Measurements from ENCODE around the gene SCTR. TPM values are rescaled to one million over a fixed set of nuclear protein-coding genes. Genes with fewer than 3 reads are reported as not detected.

SCTR gene
- total RNA-seq, 1 donor from 2014 or later: not detected

DNA sequence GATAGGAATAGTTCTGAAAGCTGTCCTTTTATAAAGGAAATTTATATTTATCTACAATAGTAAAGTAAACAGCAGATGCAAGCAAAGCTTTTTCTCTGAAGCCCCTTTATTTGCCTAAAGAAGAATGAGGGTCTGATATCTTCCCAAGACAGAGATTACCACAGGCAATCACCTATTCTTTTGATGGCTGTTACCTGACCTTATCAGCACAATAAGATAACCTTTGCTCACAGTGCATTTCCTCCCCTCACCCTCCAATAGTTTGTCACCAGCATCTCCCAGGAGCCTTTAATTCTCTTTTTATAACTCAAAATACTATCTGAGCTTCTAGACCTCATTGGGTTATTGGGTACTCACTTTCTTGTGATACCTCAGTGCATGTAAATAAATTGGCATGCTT is 13.5 kb upstream of the SCTR start:
- Mint-ChIP-seq H3K4me1 (ENCODE audit: unreplicated experiment) (no peaks in the 10 kb centered on the region), H3K4me3 (ENCODE audit: unreplicated experiment) (no peak overlapping the region)
- DNase-seq (ENCODE audit: extremely low spot score, unreplicated experiment): no peak

DNA sequence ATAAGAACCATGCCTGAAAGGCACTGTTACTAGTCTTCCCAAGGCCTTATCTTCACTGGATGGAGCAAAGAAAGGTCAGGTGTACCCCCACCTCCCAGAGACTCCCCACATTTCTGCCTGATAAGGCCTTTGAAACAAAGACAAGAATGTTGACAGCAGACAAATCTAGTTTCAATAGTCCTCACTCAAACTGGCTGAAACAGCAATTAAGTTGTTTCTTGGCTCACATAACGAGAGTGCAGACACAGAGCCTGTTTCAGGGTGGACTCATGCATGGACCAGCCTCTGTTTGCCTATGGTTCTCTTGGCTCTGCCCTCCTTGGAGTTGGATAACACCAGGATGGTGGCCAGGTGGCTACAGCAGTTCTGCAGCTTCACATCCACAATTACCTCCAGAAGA is 12.4 kb upstream of the SCTR start:
- Mint-ChIP-seq H3K36me3 (ENCODE audit: unreplicated experiment) (no peaks in the 10 kb centered on the region), H3K27me3 (ENCODE audit: unreplicated experiment) (peaks cover 9% of the 10 kb centered on the region), H3K9me3 (ENCODE audit: unreplicated experiment) (peaks cover 18% of the 10 kb centered on the region), H3K4me3 (ENCODE audit: unreplicated experiment) (no peak overlapping the region), H3K4me1 (ENCODE audit: unreplicated experiment) (no peaks in the 10 kb centered on the region), H3K27ac (ENCODE audit: unreplicated experiment) (no peak overlapping the region)
- DNase-seq (ENCODE audit: extremely low spot score, unreplicated experiment): no peak
- TF ChIP-seq, protein P1, sequence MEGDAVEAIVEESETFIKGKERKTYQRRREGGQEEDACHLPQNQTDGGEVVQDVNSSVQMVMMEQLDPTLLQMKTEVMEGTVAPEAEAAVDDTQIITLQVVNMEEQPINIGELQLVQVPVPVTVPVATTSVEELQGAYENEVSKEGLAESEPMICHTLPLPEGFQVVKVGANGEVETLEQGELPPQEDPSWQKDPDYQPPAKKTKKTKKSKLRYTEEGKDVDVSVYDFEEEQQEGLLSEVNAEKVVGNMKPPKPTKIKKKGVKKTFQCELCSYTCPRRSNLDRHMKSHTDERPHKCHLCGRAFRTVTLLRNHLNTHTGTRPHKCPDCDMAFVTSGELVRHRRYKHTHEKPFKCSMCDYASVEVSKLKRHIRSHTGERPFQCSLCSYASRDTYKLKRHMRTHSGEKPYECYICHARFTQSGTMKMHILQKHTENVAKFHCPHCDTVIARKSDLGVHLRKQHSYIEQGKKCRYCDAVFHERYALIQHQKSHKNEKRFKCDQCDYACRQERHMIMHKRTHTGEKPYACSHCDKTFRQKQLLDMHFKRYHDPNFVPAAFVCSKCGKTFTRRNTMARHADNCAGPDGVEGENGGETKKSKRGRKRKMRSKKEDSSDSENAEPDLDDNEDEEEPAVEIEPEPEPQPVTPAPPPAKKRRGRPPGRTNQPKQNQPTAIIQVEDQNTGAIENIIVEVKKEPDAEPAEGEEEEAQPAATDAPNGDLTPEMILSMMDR (IDR thresholded peaks at IDR 0.05): no peak

More for the DNA sequence above, 13.5 kb upstream of the SCTR start:
- TF ChIP-seq, protein P1 (IDR thresholded peaks at IDR 0.05): no peak
- no peak overlapping the region for H3K27ac Mint-ChIP-seq (ENCODE audit: unreplicated experiment)
- peaks cover 18% of the 10 kb centered on the region for H3K9me3 Mint-ChIP-seq (ENCODE audit: unreplicated experiment)
- peaks cover 7% of the 10 kb centered on the region for H3K27me3 Mint-ChIP-seq (ENCODE audit: unreplicated experiment)
- no peaks in the 10 kb centered on the region for H3K36me3 Mint-ChIP-seq (ENCODE audit: unreplicated experiment)

DNA sequence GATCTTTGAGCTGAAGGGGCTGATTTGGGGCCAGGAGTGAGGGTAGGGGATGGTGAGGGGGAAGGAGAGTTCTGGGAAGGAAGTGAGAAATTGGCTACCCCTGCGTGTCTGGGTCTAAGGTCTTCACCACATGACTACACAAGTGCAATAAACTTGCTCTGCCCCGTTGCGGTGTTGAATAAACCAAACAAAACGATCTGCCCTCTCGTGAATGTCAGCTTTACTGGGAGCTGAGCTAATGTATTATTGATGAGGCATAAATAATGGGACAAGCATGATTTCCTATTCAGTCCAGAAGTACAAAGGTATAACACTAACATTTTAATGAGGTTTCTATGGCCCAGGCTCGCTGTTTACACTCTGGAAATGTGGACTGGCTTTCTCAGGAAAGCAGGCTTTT is 11.9 kb upstream of the SCTR start:
- TF ChIP-seq, protein P1 (IDR thresholded peaks at IDR 0.05): no peak
- H3K4me3 Mint-ChIP-seq (ENCODE audit: unreplicated experiment): no peak overlapping the region
- no peak overlapping the region for H3K27ac Mint-ChIP-seq (ENCODE audit: unreplicated experiment)
- H3K9me3 Mint-ChIP-seq (ENCODE audit: unreplicated experiment): peaks cover 18% of the 10 kb centered on the region
- H3K36me3 Mint-ChIP-seq (ENCODE audit: unreplicated experiment): no peaks in the 10 kb centered on the region
- peaks cover 13% of the 10 kb centered on the region for H3K27me3 Mint-ChIP-seq (ENCODE audit: unreplicated experiment)
- peak; percentile 32 for DNase-seq (ENCODE audit: extremely low spot score, unreplicated experiment)
- H3K4me1 Mint-ChIP-seq (ENCODE audit: unreplicated experiment): no peaks in the 10 kb centered on the region

DNA sequence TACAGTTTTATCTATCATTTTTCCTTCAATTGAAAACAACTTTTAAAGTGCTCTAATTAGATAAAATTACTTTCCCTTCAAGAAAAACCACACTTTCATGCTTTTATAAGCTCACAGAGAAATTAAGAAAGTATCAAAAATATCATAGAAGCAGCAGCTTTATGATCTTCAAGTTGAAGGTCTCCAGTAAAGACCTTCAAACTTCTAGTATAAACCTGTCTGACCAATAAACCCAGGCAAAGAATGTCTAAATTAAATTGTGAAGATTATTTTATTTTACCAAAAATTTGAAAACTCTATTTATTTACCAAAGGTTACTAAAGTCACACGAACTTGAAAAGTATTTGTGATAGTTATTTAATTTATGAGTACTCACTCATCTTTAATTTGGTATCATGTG is 9.3 kb upstream of the SCTR start:
- H3K9me3 Mint-ChIP-seq (ENCODE audit: unreplicated experiment): peaks cover 18% of the 10 kb centered on the region
- DNase-seq (ENCODE audit: extremely low spot score, unreplicated experiment): no peak
- no peak overlapping the region for H3K4me3 Mint-ChIP-seq (ENCODE audit: unreplicated experiment)
- no peaks in the 10 kb centered on the region for H3K4me1 Mint-ChIP-seq (ENCODE audit: unreplicated experiment)
- no peak overlapping the region for H3K27ac Mint-ChIP-seq (ENCODE audit: unreplicated experiment)
- TF ChIP-seq, protein P1 (IDR thresholded peaks at IDR 0.05): no peak
- H3K36me3 Mint-ChIP-seq (ENCODE audit: unreplicated experiment): no peaks in the 10 kb centered on the region
- peaks cover 13% of the 10 kb centered on the region for H3K27me3 Mint-ChIP-seq (ENCODE audit: unreplicated experiment)

DNA sequence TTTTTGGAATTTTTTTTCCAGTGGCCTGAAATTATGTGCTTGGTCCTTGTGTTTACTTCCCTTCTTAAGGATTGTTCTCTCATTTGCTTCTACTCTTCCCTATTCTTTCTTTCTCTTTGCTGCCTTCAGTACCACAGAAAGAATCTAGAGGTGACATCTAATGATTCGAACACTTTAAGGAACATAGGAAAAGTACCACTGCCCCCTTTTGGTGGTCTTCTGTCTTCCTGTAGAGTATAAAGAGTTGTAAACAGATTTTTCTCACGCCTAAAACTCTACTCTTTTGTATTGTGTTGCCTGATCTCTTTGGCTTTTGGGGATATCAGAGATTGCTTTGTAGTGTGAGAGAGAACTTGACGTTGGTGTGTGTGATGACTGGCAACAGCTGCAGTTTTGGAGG is 7.0 kb upstream of the SCTR start:
- H3K27me3 Mint-ChIP-seq (ENCODE audit: unreplicated experiment): peaks cover 32% of the 10 kb centered on the region
- no peak overlapping the region for H3K27ac Mint-ChIP-seq (ENCODE audit: unreplicated experiment)
- H3K36me3 Mint-ChIP-seq (ENCODE audit: unreplicated experiment): no peaks in the 10 kb centered on the region
- no peak overlapping the region for H3K4me3 Mint-ChIP-seq (ENCODE audit: unreplicated experiment)
- no peaks in the 10 kb centered on the region for H3K4me1 Mint-ChIP-seq (ENCODE audit: unreplicated experiment)
- peaks cover 18% of the 10 kb centered on the region for H3K9me3 Mint-ChIP-seq (ENCODE audit: unreplicated experiment)
- TF ChIP-seq, protein P1 (IDR thresholded peaks at IDR 0.05): peak; percentile 16
- DNase-seq (ENCODE audit: extremely low spot score, unreplicated experiment): no peak

Data from osteocyte (in vitro differentiated cells).